Tibial artery (tissue), 4 donors: ENCODE measurements around the gene CALML3.

Experiments
- DNase-seq, 2 donors: peaks; one replicate each; pipeline ENCODE4 v3.0.0-alpha.2; 2019
- H3K27ac ChIP-seq, 2 donors: fragments of 200-600 bp; sonication (generic) in 1 of 2; 1 replicate in 1 of 2; 2 replicates in 1 of 2; pipeline ENCODE4 v1.5.1; 2018 to 2019; ENCODE audit warnings: mild to moderate bottlenecking in 1 of 2
- H3K27me3 ChIP-seq, 2 donors: fragments of 200-600 bp; sonication (generic) in 1 of 2; one replicate each; pipeline versions ENCODE4 v1.5.1 to v1.6.0; 2016 to 2019
- H3K36me3 ChIP-seq, 3 donors: fragments of 200-600 bp; sonication (generic) in 2 of 3; one replicate each; pipeline ENCODE4 v1.5.1; 2016 to 2019; ENCODE audit warnings: mild to moderate bottlenecking in 2 of 3
- H3K4me1 ChIP-seq, 4 donors: fragments of 200-600 bp; sonication (generic) in 2 of 4; 1 replicate in 3 of 4; 2 replicates in 1 of 4; pipeline ENCODE4 v1.5.1; 2016 to 2019
- H3K4me3 ChIP-seq, 2 donors: fragments of 200-600 bp; sonication (generic) in 1 of 2; 1 replicate in 1 of 2; 2 replicates in 1 of 2; pipeline ENCODE4 v1.5.1; 2018 to 2019; ENCODE audit warnings: mild to moderate bottlenecking in 2 of 2
- H3K9me3 ChIP-seq, 3 donors: fragments of 200-600 bp; sonication (generic) in 1 of 3; one replicate each; pipeline ENCODE4 v1.5.1; 2016 to 2019
- intact Hi-C: fragments of 100-400 bp; cut with DNase I; formaldehyde crosslinking; loops from one replicate; pipeline ENCODE4 v1.15.0; 2023; ENCODE audit warnings: low total_unique reads
- TF ChIP-seq, protein P1 (sequence below), 2 experiments: fragments of 200-600 bp in 1 of 2; fragments of 450-650 bp in 1 of 2; IDR thresholded peaks; one replicate each; pipeline ENCODE4 v1.5.1; 2017 to 2019; ENCODE audit warnings: antibody characterized with exemption in 2 of 2, mild to moderate bottlenecking in 1 of 2, moderate library complexity in 1 of 2

CALML3 gene

DNA sequence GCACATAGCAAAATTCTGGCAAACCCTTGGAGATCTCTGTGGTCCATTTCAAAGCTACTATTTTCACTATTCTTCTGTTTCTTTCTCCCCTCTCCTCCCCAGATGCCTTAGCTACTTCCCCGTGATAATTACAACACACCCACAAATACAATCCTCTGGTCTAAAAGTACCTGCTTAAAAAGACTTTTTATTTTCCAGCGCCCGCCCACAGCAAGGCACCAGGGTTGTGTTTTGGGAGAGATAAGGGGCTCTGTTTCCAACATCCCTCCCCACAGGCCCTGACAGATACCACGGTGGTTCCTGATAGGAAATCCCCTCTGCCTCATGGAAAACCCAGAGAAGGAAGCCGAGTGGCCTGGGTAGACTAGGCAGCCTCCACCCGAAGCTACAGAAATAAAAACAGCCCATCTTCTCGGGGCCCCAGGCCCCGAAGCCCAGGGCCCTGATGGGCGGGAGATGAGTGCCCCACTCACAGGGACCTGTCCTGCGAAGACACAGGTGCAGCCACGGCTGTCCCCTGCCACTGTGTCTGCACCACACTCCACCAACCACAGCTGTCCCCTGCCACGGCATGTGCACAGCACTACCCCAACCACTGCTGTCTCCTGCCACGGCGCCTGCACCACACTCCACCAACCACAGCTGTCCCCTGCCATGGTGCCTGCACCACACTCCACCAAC lies 45.1 kb upstream of the CALML3 start:
- no peak overlapping the region for H3K4me3 ChIP-seq
- H3K4me1 ChIP-seq: no peaks in the 10 kb centered on the region
- H3K36me3 ChIP-seq: no peaks in the 10 kb centered on the region
- no peak for DNase-seq
- H3K9me3 ChIP-seq: no peaks in the 10 kb centered on the region
- intact Hi-C loops: no loop called here
- TF ChIP-seq, protein P1, sequence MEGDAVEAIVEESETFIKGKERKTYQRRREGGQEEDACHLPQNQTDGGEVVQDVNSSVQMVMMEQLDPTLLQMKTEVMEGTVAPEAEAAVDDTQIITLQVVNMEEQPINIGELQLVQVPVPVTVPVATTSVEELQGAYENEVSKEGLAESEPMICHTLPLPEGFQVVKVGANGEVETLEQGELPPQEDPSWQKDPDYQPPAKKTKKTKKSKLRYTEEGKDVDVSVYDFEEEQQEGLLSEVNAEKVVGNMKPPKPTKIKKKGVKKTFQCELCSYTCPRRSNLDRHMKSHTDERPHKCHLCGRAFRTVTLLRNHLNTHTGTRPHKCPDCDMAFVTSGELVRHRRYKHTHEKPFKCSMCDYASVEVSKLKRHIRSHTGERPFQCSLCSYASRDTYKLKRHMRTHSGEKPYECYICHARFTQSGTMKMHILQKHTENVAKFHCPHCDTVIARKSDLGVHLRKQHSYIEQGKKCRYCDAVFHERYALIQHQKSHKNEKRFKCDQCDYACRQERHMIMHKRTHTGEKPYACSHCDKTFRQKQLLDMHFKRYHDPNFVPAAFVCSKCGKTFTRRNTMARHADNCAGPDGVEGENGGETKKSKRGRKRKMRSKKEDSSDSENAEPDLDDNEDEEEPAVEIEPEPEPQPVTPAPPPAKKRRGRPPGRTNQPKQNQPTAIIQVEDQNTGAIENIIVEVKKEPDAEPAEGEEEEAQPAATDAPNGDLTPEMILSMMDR (IDR thresholded peaks at IDR 0.05): no peak
- H3K27me3 ChIP-seq: no peaks in the 10 kb centered on the region
- H3K27ac ChIP-seq: no peak overlapping the region

DNA sequence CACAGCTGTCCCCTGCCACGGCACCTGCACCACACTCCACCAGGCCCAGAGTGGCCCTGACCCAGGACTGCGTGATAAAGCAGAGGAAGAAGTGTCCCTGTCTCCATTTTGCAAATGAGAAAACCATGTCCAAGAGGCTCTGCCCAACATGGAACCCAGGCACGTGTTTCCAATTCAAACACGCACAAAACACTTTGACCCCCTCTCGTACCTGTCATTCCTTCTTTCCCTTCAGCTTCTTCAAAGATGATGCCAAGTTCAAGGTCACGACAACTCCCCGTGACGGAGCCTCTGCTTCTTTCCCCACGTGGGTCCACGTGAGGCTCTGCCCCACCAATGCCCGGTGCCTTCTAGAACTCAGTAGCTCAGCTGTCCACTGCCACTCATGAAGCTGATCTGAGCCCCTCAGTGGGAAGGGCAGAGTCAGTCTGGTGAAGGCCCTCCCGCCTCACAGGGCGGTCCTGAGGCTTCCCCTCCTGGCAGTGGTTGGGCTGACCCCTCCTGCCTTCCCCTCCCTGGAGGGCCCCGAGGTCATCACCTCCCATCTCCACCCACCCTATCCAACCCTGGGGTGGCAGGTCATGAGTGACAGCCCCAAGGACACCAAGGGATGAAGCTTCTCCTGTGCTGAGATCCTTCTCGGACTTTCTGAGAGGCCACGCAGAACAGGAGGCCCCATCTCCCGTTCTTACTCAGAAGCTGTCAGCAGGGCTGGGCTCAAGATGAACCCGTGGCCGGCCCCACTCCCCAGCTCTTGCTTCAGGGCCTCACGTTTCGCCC lies 44.4 kb upstream of the CALML3 start:
- intact Hi-C loops: no loop called here
- no peaks in the 10 kb centered on the region for H3K27me3 ChIP-seq
- no peak overlapping the region for H3K27ac ChIP-seq
- TF ChIP-seq, protein P1 (IDR thresholded peaks at IDR 0.05): no peak
- H3K4me3 ChIP-seq: no peak overlapping the region
- no peaks in the 10 kb centered on the region for H3K36me3 ChIP-seq
- DNase-seq: no peak
- H3K4me1 ChIP-seq: no peaks in the 10 kb centered on the region
- H3K9me3 ChIP-seq: no peaks in the 10 kb centered on the region

DNA sequence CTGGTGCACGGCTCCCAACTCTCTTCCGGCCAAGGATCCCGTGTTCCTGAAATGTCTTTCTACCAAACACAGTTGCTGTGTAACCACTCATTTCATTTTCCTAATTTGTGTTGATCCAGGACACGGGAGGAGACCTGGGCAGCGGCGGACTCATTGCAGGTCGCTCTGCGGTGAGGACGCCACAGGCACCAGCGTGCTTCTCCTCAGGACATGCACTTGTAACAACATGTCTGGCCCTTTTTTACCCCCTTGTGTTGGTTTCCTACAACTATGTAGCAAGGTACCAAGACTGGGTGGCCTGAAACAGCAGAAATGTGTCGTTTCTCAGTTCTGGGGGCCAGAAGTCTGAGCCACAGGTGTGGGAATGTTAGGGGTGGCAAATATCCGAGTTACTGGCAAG lies 43.6 kb upstream of the CALML3 start:
- H3K4me3 ChIP-seq: no peak overlapping the region
- intact Hi-C loops: no loop called here
- H3K9me3 ChIP-seq: no peaks in the 10 kb centered on the region
- TF ChIP-seq, protein P1 (IDR thresholded peaks at IDR 0.05): no peak
- DNase-seq: no peak
- no peaks in the 10 kb centered on the region for H3K36me3 ChIP-seq
- no peak overlapping the region for H3K27ac ChIP-seq
- no peaks in the 10 kb centered on the region for H3K4me1 ChIP-seq
- no peaks in the 10 kb centered on the region for H3K27me3 ChIP-seq

DNA sequence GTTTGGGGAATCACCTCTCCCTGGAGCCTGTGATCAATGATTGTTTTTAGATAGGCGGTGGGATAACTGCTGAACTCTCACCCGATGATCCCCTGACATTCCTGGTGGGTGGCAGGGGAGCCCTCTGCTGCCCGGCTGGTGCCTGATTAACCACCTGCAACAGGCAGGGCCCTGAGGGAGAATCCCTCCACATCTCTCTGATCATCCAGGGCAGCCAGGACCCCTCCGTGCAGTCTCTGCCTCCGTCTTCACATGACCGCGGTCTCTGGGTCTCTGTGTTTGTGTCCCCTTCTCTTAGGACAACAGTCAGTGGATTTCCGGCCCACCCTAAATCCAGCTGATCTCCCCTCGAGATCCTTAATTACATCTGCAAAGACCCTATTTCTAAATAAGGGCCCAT lies 42.7 kb upstream of the CALML3 start:
- Histone ChIP-seq H3K4me1 (no peaks in the 10 kb centered on the region), H3K9me3 (no peaks in the 10 kb centered on the region), H3K27me3 (no peaks in the 10 kb centered on the region), H3K4me3 (no peak overlapping the region), H3K27ac (no peak overlapping the region), H3K36me3 (no peaks in the 10 kb centered on the region)
- DNase-seq: peak in 1 of 2 donors; percentile 54
- intact Hi-C loops: no loop called here
- TF ChIP-seq, protein P1 (IDR thresholded peaks at IDR 0.05): no peak

DNA sequence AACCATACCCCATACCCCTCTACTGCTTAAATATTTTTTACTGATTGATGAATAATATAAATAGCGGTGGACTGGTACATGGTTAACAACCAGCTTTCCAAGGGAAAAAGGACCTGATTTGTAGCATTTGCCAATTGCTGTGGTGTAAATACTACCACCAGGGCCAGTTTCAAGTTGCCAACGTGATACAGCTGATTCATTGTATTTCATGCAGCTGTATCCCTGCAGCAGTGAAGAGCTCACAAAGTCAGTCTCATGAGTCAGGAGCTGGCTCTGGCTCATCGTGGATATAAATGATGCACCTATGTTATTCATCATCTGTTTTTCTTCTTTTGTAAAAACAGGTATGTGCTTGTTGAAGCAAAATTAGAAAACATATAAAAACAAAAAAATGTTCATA lies 40.6 kb upstream of the CALML3 start:
- no peak overlapping the region for H3K27ac ChIP-seq
- H3K27me3 ChIP-seq: no peaks in the 10 kb centered on the region
- no peaks in the 10 kb centered on the region for H3K36me3 ChIP-seq
- no peak for DNase-seq
- intact Hi-C loops: no loop called here
- TF ChIP-seq, protein P1 (IDR thresholded peaks at IDR 0.05): no peak
- no peak overlapping the region for H3K4me3 ChIP-seq
- H3K4me1 ChIP-seq: no peaks in the 10 kb centered on the region
- no peaks in the 10 kb centered on the region for H3K9me3 ChIP-seq
